ENCODE results near the gene ST8SIA5.

ST8SIA5 gene

DNA sequence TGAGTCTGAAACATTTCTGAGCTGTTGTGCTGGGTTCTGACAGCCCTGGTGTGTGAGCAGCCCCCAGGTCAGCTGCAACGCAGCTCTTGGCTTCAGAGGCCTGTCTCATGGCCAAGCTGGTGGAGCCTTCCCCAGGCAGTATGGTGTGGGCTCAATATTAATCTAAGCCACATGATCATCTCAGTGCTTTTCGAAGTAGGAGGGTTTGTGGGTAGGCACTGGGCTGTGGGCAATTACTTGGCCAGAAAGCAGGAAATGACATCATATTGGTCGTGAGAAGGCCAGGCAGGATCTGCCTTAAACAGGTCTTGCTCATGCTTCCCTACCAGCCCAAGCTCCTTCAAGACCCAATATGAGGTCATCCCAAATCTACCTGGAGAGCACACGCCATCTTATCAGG is 126.7 kb downstream of the ST8SIA5 start:
- TF ChIP-seq POLR2AphosphoS5 (IDR thresholded peaks at IDR 0.05; ENCODE audit: low read depth) (no peak), GABPA (IDR thresholded peaks at IDR 0.05; ENCODE audit: low read depth) (no peak)
- H3K27me3 ChIP-seq (ENCODE audit: insufficient read depth, poor library complexity, severe bottlenecking), result no peaks in the 10 kb centered on the region
- DNase-seq (ENCODE audit: low read depth in 1 of 2, low spot score in 1 of 2), result peak; percentile 8 to 31

DNA sequence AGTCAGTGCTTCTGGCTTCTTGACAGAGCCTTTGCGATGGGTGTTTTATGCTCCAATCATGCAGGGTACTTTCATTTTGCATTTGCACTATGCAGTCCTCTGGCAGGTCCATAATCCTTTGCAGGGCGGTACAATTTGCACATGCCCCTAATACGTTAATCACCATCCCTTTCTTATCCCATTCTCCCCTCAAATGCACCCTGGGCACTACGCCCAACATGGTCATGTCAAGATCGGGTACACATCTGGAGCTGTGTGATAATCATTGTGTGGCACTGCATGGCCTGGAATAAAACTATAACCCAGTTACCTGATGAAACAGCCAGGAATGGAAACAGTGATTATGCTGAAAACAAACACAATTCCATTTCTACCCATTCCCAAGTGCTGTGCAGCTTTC is 127.5 kb downstream of the ST8SIA5 start:
- no peak for DNase-seq (ENCODE audit: low read depth in 1 of 2, low spot score in 1 of 2)
- TF ChIP-seq CTCF (IDR thresholded peaks at IDR 0.05; ENCODE audit: insufficient read depth, low read length), result no peak
- Histone ChIP-seq H3K4me3 (replicated peaks; ENCODE audit: insufficient read depth, low read length) (no peak overlapping the region), H3K27ac (replicated peaks) (no peak overlapping the region), H3K27me3 (ENCODE audit: insufficient read depth, poor library complexity, severe bottlenecking) (no peaks in the 10 kb centered on the region)

More for the DNA sequence above, 126.7 kb downstream of the ST8SIA5 start:
- no peak overlapping the region for H3K27ac ChIP-seq (replicated peaks)
- H3K4me3 ChIP-seq (replicated peaks; ENCODE audit: insufficient read depth, low read length), result no peak overlapping the region

DNA sequence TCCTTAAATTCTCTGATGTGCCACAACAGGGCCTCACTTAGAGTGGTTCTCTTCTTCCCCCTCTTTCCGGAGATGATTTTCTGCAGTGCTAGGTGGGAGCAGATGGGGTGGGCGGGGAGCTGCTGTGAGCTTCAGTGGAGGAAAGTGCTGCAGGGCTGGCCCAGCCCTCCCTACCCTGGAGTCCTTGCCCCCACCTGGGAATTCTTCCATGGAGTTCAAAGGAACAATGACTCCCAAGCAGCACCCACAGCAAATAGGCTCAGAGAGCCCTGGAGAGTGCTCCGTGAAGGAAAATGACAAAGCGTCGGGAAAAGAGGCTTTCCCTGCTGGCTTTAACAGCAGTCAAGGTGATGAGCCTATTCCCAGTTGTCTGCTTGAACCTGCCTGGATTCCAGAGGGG is 128.6 kb downstream of the ST8SIA5 start:
- no peak overlapping the region for H3K27ac ChIP-seq (replicated peaks)
- no peak for DNase-seq (ENCODE audit: low read depth in 1 of 2, low spot score in 1 of 2)
- no peaks in the 10 kb centered on the region for H3K27me3 ChIP-seq (ENCODE audit: insufficient read depth, poor library complexity, severe bottlenecking)
- TF ChIP-seq GABPA (IDR thresholded peaks at IDR 0.05; ENCODE audit: low read depth) (no peak), POLR2AphosphoS5 (IDR thresholded peaks at IDR 0.05; ENCODE audit: low read depth) (no peak), CTCF (IDR thresholded peaks at IDR 0.05; ENCODE audit: insufficient read depth, low read length) (no peak), SPI1 (IDR thresholded peaks at IDR 0.05; ENCODE audit: borderline replicate concordance, low read depth) (no peak)
- TF ChIP-seq, protein P1, sequence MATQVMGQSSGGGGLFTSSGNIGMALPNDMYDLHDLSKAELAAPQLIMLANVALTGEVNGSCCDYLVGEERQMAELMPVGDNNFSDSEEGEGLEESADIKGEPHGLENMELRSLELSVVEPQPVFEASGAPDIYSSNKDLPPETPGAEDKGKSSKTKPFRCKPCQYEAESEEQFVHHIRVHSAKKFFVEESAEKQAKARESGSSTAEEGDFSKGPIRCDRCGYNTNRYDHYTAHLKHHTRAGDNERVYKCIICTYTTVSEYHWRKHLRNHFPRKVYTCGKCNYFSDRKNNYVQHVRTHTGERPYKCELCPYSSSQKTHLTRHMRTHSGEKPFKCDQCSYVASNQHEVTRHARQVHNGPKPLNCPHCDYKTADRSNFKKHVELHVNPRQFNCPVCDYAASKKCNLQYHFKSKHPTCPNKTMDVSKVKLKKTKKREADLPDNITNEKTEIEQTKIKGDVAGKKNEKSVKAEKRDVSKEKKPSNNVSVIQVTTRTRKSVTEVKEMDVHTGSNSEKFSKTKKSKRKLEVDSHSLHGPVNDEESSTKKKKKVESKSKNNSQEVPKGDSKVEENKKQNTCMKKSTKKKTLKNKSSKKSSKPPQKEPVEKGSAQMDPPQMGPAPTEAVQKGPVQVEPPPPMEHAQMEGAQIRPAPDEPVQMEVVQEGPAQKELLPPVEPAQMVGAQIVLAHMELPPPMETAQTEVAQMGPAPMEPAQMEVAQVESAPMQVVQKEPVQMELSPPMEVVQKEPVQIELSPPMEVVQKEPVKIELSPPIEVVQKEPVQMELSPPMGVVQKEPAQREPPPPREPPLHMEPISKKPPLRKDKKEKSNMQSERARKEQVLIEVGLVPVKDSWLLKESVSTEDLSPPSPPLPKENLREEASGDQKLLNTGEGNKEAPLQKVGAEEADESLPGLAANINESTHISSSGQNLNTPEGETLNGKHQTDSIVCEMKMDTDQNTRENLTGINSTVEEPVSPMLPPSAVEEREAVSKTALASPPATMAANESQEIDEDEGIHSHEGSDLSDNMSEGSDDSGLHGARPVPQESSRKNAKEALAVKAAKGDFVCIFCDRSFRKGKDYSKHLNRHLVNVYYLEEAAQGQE (IDR thresholded peaks at IDR 0.05; ENCODE audit: insufficient replicate concordance, low read depth), result no peak
- no peak overlapping the region for H3K4me3 ChIP-seq (replicated peaks; ENCODE audit: insufficient read depth, low read length)

- Histone ChIP-seq H3K4me3 (replicated peaks; ENCODE audit: insufficient read depth, low read length) (no peak overlapping the region), H3K27me3 (ENCODE audit: insufficient read depth, poor library complexity, severe bottlenecking) (no peaks in the 10 kb centered on the region), H3K27ac (replicated peaks) (no peak overlapping the region)
- DNase-seq (ENCODE audit: low read depth in 1 of 2, low spot score in 1 of 2), result no peak
- no peak for TF ChIP-seq POLR2AphosphoS5 (IDR thresholded peaks at IDR 0.05; ENCODE audit: low read depth)
- no peak for TF ChIP-seq SPI1 (IDR thresholded peaks at IDR 0.05; ENCODE audit: borderline replicate concordance, low read depth)
- TF ChIP-seq, protein P1 (IDR thresholded peaks at IDR 0.05; ENCODE audit: insufficient replicate concordance, low read depth), result no peak
- TF ChIP-seq CTCF (IDR thresholded peaks at IDR 0.05; ENCODE audit: insufficient read depth, low read length), result no peak
- TF ChIP-seq GABPA (IDR thresholded peaks at IDR 0.05; ENCODE audit: low read depth), result no peak
Measured at GRCh38 chr18:46627136-46627535, 129.7 kb downstream of the ST8SIA5 start.

All from HL-60 (cell line).